CD4-positive, CD25-positive, alpha-beta regulatory T cell (primary cell): Measurements from ENCODE around the gene FZR1. TPM values are rescaled to one million over a fixed set of nuclear protein-coding genes. Genes with fewer than 3 reads are reported as not detected.
A peak's percentile ranks its signal among the peaks of the same experiment; 100 is the strongest.

Source experiments
- ATAC-seq, 2 donors: fragments of 150-1000 bp; cut with Tn5 transposase; one replicate each; pipeline ENCODE4 v1.10.0; 2021; ENCODE audit warnings: low read depth in 2 of 2, moderate number of reproducible peaks in 2 of 2, moderate library complexity in 1 of 2
- DNase-seq, 3 donors: peaks; one replicate each; pipeline versions ENCODE4 v3.0.0 to v3.0.0-alpha.2; 2012 to 2022; ENCODE audit warnings: mixed read lengths in 1 of 3
- H3K27ac ChIP-seq: one replicate; pipeline ENCODE4 v1.7.0; 2013; ENCODE audit warnings: mild to moderate bottlenecking, low read length; ENCODE audit not compliant: insufficient read depth, poor library complexity, severe bottlenecking
- H3K27me3 ChIP-seq: one replicate; pipeline ENCODE4 v1.7.0; 2013; ENCODE audit warnings: low read length; ENCODE audit not compliant: control insufficient read depth, insufficient read depth
- H3K36me3 ChIP-seq: one replicate; pipeline ENCODE4 v1.7.0; 2013; ENCODE audit warnings: mild to moderate bottlenecking, low read length, moderate library complexity; ENCODE audit not compliant: control insufficient read depth, insufficient read depth
- H3K4me1 ChIP-seq: 2 replicates; pipeline ENCODE4 v1.7.0; 2013; ENCODE audit warnings: mild to moderate bottlenecking, low read length; ENCODE audit not compliant: insufficient read depth, control insufficient read depth, poor library complexity, severe bottlenecking
- H3K4me3 ChIP-seq: one replicate; pipeline ENCODE4 v1.7.0; 2013; ENCODE audit warnings: low read depth, mild to moderate bottlenecking, low read length, moderate library complexity
- H3K9me3 ChIP-seq, 2 experiments: 1 replicate in 1 of 2; 2 replicates in 1 of 2; pipeline ENCODE4 v1.7.0; 2013; ENCODE audit warnings: low read length in 2 of 2, mild to moderate bottlenecking in 1 of 2, moderate library complexity in 1 of 2; ENCODE audit not compliant: control insufficient read depth in 2 of 2
- H3K27ac Mint-ChIP-seq, 3 donors: one replicate each; pipeline ENCODE4 v1.8.0; 2020 to 2022; ENCODE audit warnings: mild to moderate bottlenecking in 3 of 3, mixed read lengths in 3 of 3, moderate library complexity in 2 of 3
- H3K27me3 Mint-ChIP-seq: one replicate; pipeline ENCODE4 v1.8.0; 2022; ENCODE audit warnings: mild to moderate bottlenecking, mixed read lengths
- H3K36me3 Mint-ChIP-seq: one replicate; pipeline ENCODE4 v1.8.0; 2020; ENCODE audit warnings: mixed read lengths
- H3K4me1 Mint-ChIP-seq, 4 donors: one replicate each; pipeline ENCODE4 v1.8.0; 2020 to 2022; ENCODE audit warnings: mixed read lengths in 4 of 4, mild to moderate bottlenecking in 1 of 4
- H3K4me3 Mint-ChIP-seq, 4 donors: one replicate each; pipeline ENCODE4 v1.8.0; 2020 to 2022; ENCODE audit warnings: mild to moderate bottlenecking in 4 of 4, mixed read lengths in 4 of 4, moderate library complexity in 3 of 4
- H3K9me3 Mint-ChIP-seq, 7 donors: one replicate each; pipeline ENCODE4 v1.8.0; 2020 to 2022; ENCODE audit warnings: mixed read lengths in 7 of 7, mild to moderate bottlenecking in 3 of 7, moderate library complexity in 2 of 7
- polyA plus RNA-seq, 4 donors: library from polyadenylated mRNA; unstranded; fragments of 300-500 nt; fragmentation: Illumina TruSeq; gene quantifications; one replicate each; pipeline ENCODE4 v1.2.3, GENCODE V29; 2021
- total RNA-seq: library from RNA; stranded (reverse); gene quantifications from one replicate; pipeline ENCODE4 v1.2.3, GENCODE V29; 2022

FZR1 gene
- total and polyA plus RNA-seq, 5 donors from 2014 or later = 9.1 to 107 (median 10.7) TPM

DNA sequence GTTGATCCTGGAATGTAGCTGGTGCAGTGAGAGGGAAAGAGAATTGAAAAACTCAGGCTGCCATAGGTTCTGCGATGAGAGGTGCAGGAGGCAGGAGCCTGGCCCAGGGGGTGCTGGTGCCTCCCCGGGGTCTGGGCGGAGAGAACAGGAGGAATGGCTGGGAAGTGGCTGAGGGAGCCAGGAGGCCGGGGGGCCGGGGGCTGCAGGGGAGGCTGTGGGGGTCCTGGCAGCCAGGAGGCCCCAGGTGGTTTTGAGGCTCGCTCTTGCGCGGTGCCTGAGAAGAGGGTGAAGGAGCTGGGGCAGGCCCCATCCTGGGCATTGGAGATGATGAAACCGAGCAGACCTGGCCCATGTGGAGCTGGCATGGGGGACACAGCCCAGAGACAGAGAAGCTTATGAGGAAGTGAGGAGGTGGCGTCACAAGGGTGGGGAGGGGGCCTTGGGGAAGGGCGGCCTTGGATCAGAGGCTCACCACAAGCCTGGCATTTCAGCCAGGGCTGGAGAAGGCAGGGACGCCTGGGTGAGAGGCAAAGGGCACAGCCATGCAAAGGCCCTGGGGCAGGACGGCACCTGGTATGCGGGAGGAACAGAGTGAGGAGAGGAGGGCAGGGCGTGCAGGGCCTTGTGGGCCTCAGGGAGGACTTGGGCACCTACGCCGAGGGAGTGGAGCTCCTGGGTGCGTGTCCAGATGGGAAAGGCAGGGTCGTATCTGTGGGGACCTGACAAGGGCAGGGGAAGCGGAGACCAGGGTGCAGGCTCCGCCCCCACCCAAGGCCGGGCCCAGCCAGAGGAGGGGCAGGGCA, 31.5 kb downstream of the FZR1 start:
- Mint-ChIP-seq H3K36me3 (peaks cover 8% of the 10 kb centered on the region), H3K4me1 (peaks cover 0 to 2% (median 0%) of the 10 kb centered on the region in 4 donors), H3K9me3 (no peaks in the 10 kb centered on the region), H3K27ac (peak overlapping the region in 1 of 3 donors; percentile 56), H3K27me3 (no peaks in the 10 kb centered on the region), H3K4me3 (peak overlapping the region in 1 of 4 donors; percentile 74)
- Histone ChIP-seq H3K36me3 (peaks cover 27% of the 10 kb centered on the region), H3K27ac (no peak overlapping the region), H3K9me3 (no peaks in the 10 kb centered on the region), H3K27me3 (no peaks in the 10 kb centered on the region), H3K4me1 (no peaks in the 10 kb centered on the region), H3K4me3 (no peak overlapping the region)
- ATAC-seq = peak in 1 of 2 donors; percentile 13
- no peak for DNase-seq

DNA sequence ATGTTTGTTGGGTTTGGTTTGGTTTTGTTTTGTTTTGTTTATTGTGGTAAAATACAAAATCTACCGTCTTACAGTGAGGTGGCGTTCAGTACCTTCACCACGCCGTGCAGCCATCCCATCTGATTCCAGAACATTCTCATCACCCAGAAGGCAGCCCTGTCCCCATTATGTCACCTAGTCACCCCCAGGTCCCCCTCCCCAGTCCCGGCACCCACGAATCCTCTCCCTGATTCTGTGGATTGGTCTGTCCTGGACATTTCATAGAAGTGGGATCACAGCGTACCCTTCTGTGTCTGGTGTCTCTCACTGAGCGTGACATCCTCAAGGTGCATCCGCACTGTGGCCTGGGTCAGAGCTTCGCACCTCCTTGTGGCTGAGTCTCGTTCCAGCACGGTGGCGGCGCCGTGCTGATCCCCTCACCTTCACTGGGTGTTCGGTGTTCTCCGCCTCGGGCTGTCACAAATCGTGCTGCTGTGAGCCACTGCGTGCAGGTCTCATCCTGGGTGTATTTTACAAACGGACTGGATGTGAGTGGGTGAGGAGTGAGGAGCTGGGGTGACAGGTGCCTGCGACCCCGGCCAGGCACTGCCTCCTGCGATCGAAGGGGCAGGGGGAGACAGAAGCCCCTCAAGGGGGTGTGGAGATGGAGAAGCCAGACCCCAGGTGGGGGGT, 32.3 kb downstream of the FZR1 start:
- H3K36me3 Mint-ChIP-seq = peaks cover 8% of the 10 kb centered on the region
- H3K9me3 Mint-ChIP-seq = no peaks in the 10 kb centered on the region
- Histone ChIP-seq H3K36me3 (peaks cover 24% of the 10 kb centered on the region), H3K9me3 (no peaks in the 10 kb centered on the region), H3K4me1 (no peaks in the 10 kb centered on the region), H3K27ac (no peak overlapping the region), H3K4me3 (no peak overlapping the region), H3K27me3 (no peaks in the 10 kb centered on the region)
- DNase-seq = no peak
- peaks cover 0 to 2% (median 0%) of the 10 kb centered on the region in 4 donors for H3K4me1 Mint-ChIP-seq
- no peak overlapping the region for H3K4me3 Mint-ChIP-seq
- ATAC-seq = no peak
- no peak overlapping the region for H3K27ac Mint-ChIP-seq
- H3K27me3 Mint-ChIP-seq = no peaks in the 10 kb centered on the region

DNA sequence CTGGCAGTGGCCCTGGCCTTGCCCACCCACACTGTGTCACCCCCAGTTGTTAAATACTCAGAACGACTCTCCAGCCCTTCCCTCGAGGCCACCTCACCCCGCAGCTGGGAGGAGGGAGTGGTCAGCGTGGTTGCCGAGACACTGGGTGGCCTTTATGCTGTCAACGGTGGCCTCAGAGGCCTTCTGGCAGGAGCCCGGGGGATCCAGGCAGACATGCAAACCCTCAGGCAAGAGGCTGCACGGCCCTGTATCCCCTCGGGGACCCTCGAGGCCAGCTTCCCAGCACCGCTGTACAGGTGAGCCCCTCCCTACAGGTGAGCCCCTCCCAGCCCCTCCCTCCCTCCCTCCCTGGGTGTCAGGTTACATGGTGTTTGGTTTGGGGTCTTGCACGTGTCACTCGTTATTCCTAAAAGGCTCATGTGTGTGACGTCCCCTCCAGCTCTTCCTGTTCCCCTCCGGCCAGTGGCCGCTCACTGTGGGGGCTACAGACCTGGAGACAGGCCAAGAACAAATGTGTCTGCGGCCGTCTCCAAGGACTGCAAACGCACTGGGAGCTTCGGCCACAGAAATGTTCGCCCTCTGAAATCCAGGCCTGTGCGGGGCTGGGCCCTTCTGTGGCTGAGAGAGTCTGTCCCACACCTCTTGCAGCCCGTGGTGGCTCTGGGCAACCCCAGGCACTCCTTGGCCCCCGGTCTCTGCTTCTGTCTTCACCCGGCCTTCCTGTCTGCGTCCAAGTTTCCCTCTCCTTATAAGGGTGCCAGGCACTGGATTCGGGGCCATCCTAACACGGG, 33.0 kb downstream of the FZR1 start, which contains the start of gene TEKTIP1:
TSS of gene TEKTIP1 (plus strand) at position 210 of the 791 bp plus-strand sequence. CDS start at position 214, 4 bp downstream.
- Mint-ChIP-seq H3K27ac (no peak within 1 kb of the TSS), H3K27me3 (no peaks in the 10 kb centered on the region), H3K4me3 (no peak within 1 kb of the TSS), H3K36me3 (peaks cover 8% of the 10 kb centered on the region), H3K4me1 (peaks cover 0 to 2% (median 0%) of the 10 kb centered on the region in 4 donors), H3K9me3 (no peaks in the 10 kb centered on the region)
- Histone ChIP-seq H3K36me3 (peaks cover 16% of the 10 kb centered on the region), H3K4me1 (no peaks in the 10 kb centered on the region), H3K4me3 (no peak within 1 kb of the TSS), H3K9me3 (no peaks in the 10 kb centered on the region), H3K27me3 (no peaks in the 10 kb centered on the region), H3K27ac (no peak within 1 kb of the TSS)
- ATAC-seq = no peak
- DNase-seq = no peak

DNA sequence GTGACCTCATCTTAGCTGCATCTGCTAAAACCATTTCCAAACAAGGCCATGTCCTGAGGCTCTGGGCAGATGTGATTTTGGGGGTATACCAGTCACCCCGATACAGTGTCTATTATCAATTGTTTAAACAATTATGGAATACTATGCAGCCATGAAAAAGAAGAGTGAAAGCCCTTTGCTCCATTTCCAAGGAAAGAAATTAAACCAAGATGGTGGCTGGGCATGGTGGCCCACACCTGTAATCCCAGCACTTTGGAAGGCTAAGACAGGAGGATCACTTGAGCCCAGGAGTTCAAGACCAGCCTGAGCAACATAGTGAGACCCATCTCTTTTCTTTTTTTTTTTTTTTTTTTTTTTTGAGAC, 33.6 kb downstream of the FZR1 start:
- H3K27me3 Mint-ChIP-seq = no peaks in the 10 kb centered on the region
- H3K27ac Mint-ChIP-seq = no peak overlapping the region
- H3K4me3 Mint-ChIP-seq = no peak overlapping the region
- ATAC-seq = no peak
- no peaks in the 10 kb centered on the region for H3K4me1 ChIP-seq
- H3K27me3 ChIP-seq = no peaks in the 10 kb centered on the region
- H3K27ac ChIP-seq = no peak overlapping the region
- no peaks in the 10 kb centered on the region for H3K9me3 Mint-ChIP-seq
- peaks cover 8% of the 10 kb centered on the region for H3K36me3 Mint-ChIP-seq
- no peak overlapping the region for H3K4me3 ChIP-seq
- H3K36me3 ChIP-seq = peaks cover 11% of the 10 kb centered on the region
- H3K4me1 Mint-ChIP-seq = peaks cover 0 to 2% (median 0%) of the 10 kb centered on the region in 4 donors
- no peak for DNase-seq
- no peaks in the 10 kb centered on the region for H3K9me3 ChIP-seq

- Histone ChIP-seq H3K27ac (no peak overlapping the region), H3K27me3 (no peaks in the 10 kb centered on the region), H3K36me3 (peaks cover 4% of the 10 kb centered on the region), H3K4me1 (no peaks in the 10 kb centered on the region), H3K9me3 (no peaks in the 10 kb centered on the region), H3K4me3 (no peak overlapping the region)
- Mint-ChIP-seq H3K27ac (no peak overlapping the region), H3K9me3 (no peaks in the 10 kb centered on the region), H3K4me3 (no peak overlapping the region), H3K27me3 (no peaks in the 10 kb centered on the region), H3K36me3 (peaks cover 8% of the 10 kb centered on the region), H3K4me1 (peaks cover 0 to 11% (median 2%) of the 10 kb centered on the region in 4 donors)
- DNase-seq (no peak), ATAC-seq (no peak)
Observed at GRCh38 chr19:3543150-3544057, 37.3 kb downstream of the FZR1 start.

DNA sequence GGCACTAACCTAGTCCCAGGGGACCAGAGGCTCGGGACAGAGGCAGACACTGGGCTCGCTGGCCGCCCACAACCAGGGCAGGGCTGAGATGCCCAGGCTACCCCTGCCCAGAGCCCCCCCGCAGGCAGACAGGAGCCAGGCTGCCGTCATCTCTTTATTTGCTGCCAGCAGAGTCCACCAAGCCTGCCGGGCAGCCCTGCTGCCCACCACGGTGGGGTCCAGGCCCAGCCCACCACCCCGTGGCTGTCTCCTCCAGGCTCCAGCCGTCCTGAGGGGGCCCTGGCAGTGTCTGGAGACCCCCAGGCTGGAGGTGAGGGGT, 37.9 kb downstream of the FZR1 start:
- no peaks in the 10 kb centered on the region for H3K4me1 ChIP-seq
- Mint-ChIP-seq H3K27ac (no peak overlapping the region), H3K9me3 (no peaks in the 10 kb centered on the region), H3K27me3 (no peaks in the 10 kb centered on the region), H3K36me3 (peaks cover 8% of the 10 kb centered on the region), H3K4me1 (peaks cover 0 to 11% (median 2%) of the 10 kb centered on the region in 4 donors), H3K4me3 (no peak overlapping the region)
- ATAC-seq (no peak), DNase-seq (no peak)
- no peak overlapping the region for H3K27ac ChIP-seq
- no peaks in the 10 kb centered on the region for H3K27me3 ChIP-seq
- H3K36me3 ChIP-seq = peaks cover 8% of the 10 kb centered on the region
- H3K9me3 ChIP-seq = no peaks in the 10 kb centered on the region
- H3K4me3 ChIP-seq = no peak overlapping the region
